Measurements from ENCODE around the gene FAM136A.
"Not testable (repeated sequence)": the region's sequence is repeated elsewhere in the genome, so short reads cannot be mapped to it uniquely, and the experiment has no call there.

DNA sequence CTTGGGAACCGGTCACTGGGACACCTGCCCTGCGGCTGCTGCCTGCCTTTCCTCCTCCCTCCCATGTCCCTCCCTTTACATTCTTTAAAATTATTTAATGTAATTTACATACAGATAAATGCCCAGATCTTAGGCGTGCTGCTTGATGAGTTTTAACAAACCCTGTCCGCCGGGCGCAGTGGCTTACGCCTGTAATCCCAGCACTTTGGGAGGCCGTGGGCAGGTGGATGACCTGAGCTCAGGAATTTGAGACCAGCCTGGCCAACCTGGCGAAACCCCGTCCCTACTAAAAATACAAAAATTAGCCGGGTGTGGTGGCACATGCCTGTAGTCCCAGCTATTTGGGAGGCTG is 304 bp upstream of the FAM136A start:
- TF ChIP-seq, protein P1, sequence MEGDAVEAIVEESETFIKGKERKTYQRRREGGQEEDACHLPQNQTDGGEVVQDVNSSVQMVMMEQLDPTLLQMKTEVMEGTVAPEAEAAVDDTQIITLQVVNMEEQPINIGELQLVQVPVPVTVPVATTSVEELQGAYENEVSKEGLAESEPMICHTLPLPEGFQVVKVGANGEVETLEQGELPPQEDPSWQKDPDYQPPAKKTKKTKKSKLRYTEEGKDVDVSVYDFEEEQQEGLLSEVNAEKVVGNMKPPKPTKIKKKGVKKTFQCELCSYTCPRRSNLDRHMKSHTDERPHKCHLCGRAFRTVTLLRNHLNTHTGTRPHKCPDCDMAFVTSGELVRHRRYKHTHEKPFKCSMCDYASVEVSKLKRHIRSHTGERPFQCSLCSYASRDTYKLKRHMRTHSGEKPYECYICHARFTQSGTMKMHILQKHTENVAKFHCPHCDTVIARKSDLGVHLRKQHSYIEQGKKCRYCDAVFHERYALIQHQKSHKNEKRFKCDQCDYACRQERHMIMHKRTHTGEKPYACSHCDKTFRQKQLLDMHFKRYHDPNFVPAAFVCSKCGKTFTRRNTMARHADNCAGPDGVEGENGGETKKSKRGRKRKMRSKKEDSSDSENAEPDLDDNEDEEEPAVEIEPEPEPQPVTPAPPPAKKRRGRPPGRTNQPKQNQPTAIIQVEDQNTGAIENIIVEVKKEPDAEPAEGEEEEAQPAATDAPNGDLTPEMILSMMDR (IDR thresholded peaks at IDR 0.05), result peak in 1 of 3 experiments; percentile 0
- TF ChIP-seq POLR2A (IDR thresholded peaks at IDR 0.05), result not testable (repeated sequence)
